PC-3 (cell line): Measurements from ENCODE around the gene FAM83D. TPM values are rescaled to one million over a fixed set of nuclear protein-coding genes. Genes with fewer than 3 reads are reported as not detected.

Source experiments
- ATAC-seq: fragments of 200-7000 bp; cut with Tn5 transposase; 2 replicates; pipeline ENCODE4 v1.9.1; 2020; ENCODE audit warnings: mild to moderate bottlenecking, moderate library complexity
- BruUV-seq: library from RNA; stranded (reverse); fragments of 400-500 nt; replicated peaks from 2 replicates; lab custom pipeline; 2021; lab: Mats Ljungman, UMichigan
- CTCF ChIA-PET: fragments of 300-600 bp; sonication (Branson Sonifier 250); formaldehyde crosslinking; loops from one replicate; lab custom pipeline; 2022; ENCODE audit warnings: antibody characterized with exemption; lab: Charles Lee
- POLR2A ChIA-PET: fragments of 300-600 bp; sonication (Branson Sonifier 250); formaldehyde crosslinking; loops from one replicate; lab custom pipeline; 2022; ENCODE audit warnings: antibody characterized with exemption; ENCODE audit not compliant: unreplicated experiment; lab: Charles Lee
- DNase-seq: peaks from one replicate; pipeline ENCODE4 v3.0.0-alpha.2; 2015
- H2AFZ ChIP-seq: fragments of 300-600 bp; sonication (generic); 2 replicates; pipeline ENCODE4 v1.6.0; 2016; ENCODE audit warnings: antibody characterized with exemption, low read length
- H3F3A ChIP-seq: fragments of 300-600 bp; sonication (generic); one replicate; pipeline ENCODE4 v1.6.0; 2017; ENCODE audit warnings: antibody characterized with exemption, low read length, control low read depth, mild to moderate bottlenecking; ENCODE audit not compliant: unreplicated experiment
- H3K27ac ChIP-seq: fragments of 300-600 bp; sonication (generic); 2 replicates; pipeline ENCODE4 v1.5.1; 2016; ENCODE audit warnings: mild to moderate bottlenecking, low read length
- H3K27me3 ChIP-seq: fragments of 300-600 bp; sonication (generic); 2 replicates; pipeline ENCODE4 v1.6.1; 2016; ENCODE audit warnings: low read length, mixed read lengths
- H3K36me3 ChIP-seq: fragments of 300-600 bp; sonication (generic); 2 replicates; pipeline ENCODE4 v1.6.1; 2016; ENCODE audit warnings: low read depth, mixed run types, low read length, mixed read lengths
- H3K4me1 ChIP-seq: fragments of 300-600 bp; sonication (generic); 2 replicates; pipeline ENCODE4 v1.5.1; 2016; ENCODE audit warnings: low read length; ENCODE audit not compliant: insufficient read depth
- H3K4me2 ChIP-seq: fragments of 300-600 bp; sonication (generic); 2 replicates; pipeline ENCODE4 v1.6.0; 2016; ENCODE audit warnings: low read length
- H3K4me3 ChIP-seq: fragments of 300-600 bp; sonication (generic); 2 replicates; pipeline ENCODE4 v1.5.1; 2016; ENCODE audit warnings: mild to moderate bottlenecking, low read length, mixed read lengths
- H3K79me2 ChIP-seq: fragments of 300-600 bp; sonication (generic); 2 replicates; pipeline ENCODE4 v1.6.1; 2017; ENCODE audit warnings: low read length, mixed read lengths
- H3K9ac ChIP-seq: fragments of 300-600 bp; sonication (generic); 2 replicates; pipeline ENCODE4 v1.6.0; 2016; ENCODE audit warnings: mild to moderate bottlenecking, low read length
- H3K9me2 ChIP-seq: fragments of 300-600 bp; sonication (generic); replicated peaks from 2 replicates; pipeline ENCODE4 v1.6.1; 2016; ENCODE audit warnings: mixed run types, low read length, mixed read lengths
- H3K9me3 ChIP-seq: fragments of 300-600 bp; sonication (generic); 2 replicates; pipeline ENCODE4 v1.6.1; 2016; ENCODE audit warnings: low read length, mixed read lengths
- H4K20me1 ChIP-seq: fragments of 300-600 bp; sonication (generic); 2 replicates; pipeline ENCODE4 v1.6.1; 2016; ENCODE audit warnings: low read length, mixed read lengths
- EZH2 ChIP-seq: fragments of 300-600 bp; sonication (generic); IDR thresholded peaks from one replicate; pipeline ENCODE4 v1.6.1; 2017; ENCODE audit warnings: antibody characterized with exemption, mild to moderate bottlenecking, low read length; ENCODE audit not compliant: unreplicated experiment
- EZH2phosphoT487 ChIP-seq: fragments of 300-600 bp; sonication (generic); IDR thresholded peaks from 2 replicates; pipeline ENCODE4 v1.6.1; 2018; ENCODE audit warnings: mild to moderate bottlenecking, antibody characterized with exemption, low read length, borderline replicate concordance
- intact Hi-C: fragments of 100-400 bp; cut with micrococcal nuclease; formaldehyde crosslinking; loops from 2 replicates; pipeline ENCODE4 v1.9.0; 2023
- total RNA-seq: library from RNA; depleted of rRNA; stranded (reverse); fragments of >200 nt; gene quantifications from 2 replicates; pipeline ENCODE4 v1.2.3, GENCODE V29; 2014
- TF ChIP-seq, protein P1 (sequence below): fragments of 300-600 bp; sonication (generic); conservative IDR thresholded peaks from 2 replicates; pipeline ENCODE4 v1.5.1; 2017; ENCODE audit warnings: antibody characterized with exemption, low read depth, mild to moderate bottlenecking, low read length

The FAM83D gene
- total RNA-seq, 1 experiment from 2014 or later: 69.6 TPM

- no peak overlapping the region for H3K4me3 ChIP-seq
- no TSS peak for BruUV-seq
- peaks cover 12% of the 10 kb centered on the region; the same call in 1 of the 2 replicates for H3K79me2 ChIP-seq
- ChIA-PET CTCF (no interaction called here), POLR2A (interaction anchor here (0.8 kb wide), 1 partner anchor 17 kb away, joined by 7 read pairs; no protein-coding TSS in a partner anchor)
- H3K27me3 ChIP-seq: no peaks in the 10 kb centered on the region
- no peaks in the 10 kb centered on the region for H3F3A ChIP-seq
- DNase-seq (no peak), ATAC-seq (no peak)
- TF ChIP-seq EZH2phosphoT487: no peak
- TF ChIP-seq, protein P1, sequence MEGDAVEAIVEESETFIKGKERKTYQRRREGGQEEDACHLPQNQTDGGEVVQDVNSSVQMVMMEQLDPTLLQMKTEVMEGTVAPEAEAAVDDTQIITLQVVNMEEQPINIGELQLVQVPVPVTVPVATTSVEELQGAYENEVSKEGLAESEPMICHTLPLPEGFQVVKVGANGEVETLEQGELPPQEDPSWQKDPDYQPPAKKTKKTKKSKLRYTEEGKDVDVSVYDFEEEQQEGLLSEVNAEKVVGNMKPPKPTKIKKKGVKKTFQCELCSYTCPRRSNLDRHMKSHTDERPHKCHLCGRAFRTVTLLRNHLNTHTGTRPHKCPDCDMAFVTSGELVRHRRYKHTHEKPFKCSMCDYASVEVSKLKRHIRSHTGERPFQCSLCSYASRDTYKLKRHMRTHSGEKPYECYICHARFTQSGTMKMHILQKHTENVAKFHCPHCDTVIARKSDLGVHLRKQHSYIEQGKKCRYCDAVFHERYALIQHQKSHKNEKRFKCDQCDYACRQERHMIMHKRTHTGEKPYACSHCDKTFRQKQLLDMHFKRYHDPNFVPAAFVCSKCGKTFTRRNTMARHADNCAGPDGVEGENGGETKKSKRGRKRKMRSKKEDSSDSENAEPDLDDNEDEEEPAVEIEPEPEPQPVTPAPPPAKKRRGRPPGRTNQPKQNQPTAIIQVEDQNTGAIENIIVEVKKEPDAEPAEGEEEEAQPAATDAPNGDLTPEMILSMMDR: no peak
- no peak for TF ChIP-seq EZH2
- no peaks in the 10 kb centered on the region for H3K9me2 ChIP-seq
- intact Hi-C loops: no loop called here
- peaks cover 17% of the 10 kb centered on the region for H3K4me1 ChIP-seq
- peaks cover 22% of the 10 kb centered on the region for H3K36me3 ChIP-seq
- H3K4me2 ChIP-seq: no peak overlapping the region
- no peaks in the 10 kb centered on the region for H3K9me3 ChIP-seq
- H2AFZ ChIP-seq: no peak overlapping the region
- no peaks in the 10 kb centered on the region for H4K20me1 ChIP-seq
- no peak overlapping the region for H3K9ac ChIP-seq
- no peak overlapping the region for H3K27ac ChIP-seq
These were observed 53.2 kb downstream of the FAM83D start for GRCh38 chr20:38979434-38979833.

DNA sequence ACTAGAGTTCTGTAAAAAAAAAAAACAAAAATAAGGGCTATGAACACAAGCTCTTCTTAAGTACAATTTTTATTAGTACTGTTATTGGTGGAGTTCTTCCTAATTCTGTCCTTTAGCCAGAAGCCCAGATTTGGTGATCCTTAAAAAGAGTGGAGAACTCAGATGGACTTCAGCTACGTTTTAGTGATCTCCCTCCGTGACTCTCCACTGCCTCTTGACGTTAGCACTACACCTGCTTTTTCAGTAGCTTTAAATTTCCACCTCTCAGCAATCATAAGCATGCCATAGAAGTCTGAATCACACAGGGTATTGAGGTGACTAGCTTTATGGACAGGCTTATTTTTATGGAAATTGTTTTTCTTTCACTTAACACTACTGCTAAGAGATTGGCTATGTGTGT is 53.6 kb downstream of the FAM83D start:
- peaks cover 20% of the 10 kb centered on the region for H3K36me3 ChIP-seq
- peaks cover 12% of the 10 kb centered on the region; the same call in 1 of the 2 replicates for H3K79me2 ChIP-seq
- ATAC-seq (peak; percentile 37), DNase-seq (no peak)
- H3F3A ChIP-seq: no peaks in the 10 kb centered on the region
- TF ChIP-seq, protein P1: no peak
- TF ChIP-seq EZH2: no peak
- no peak for TF ChIP-seq EZH2phosphoT487
- H3K4me3 ChIP-seq: no peak overlapping the region
- CTCF ChIA-PET: no interaction called here
- H3K4me2 ChIP-seq: no peak overlapping the region
- H4K20me1 ChIP-seq: no peaks in the 10 kb centered on the region
- POLR2A ChIA-PET: interaction anchor here (0.8 kb wide), 1 partner anchor 17 kb away, joined by 7 read pairs; no protein-coding TSS in a partner anchor
- no peaks in the 10 kb centered on the region for H3K9me2 ChIP-seq
- no peaks in the 10 kb centered on the region for H3K27me3 ChIP-seq
- H2AFZ ChIP-seq: no peak overlapping the region
- BruUV-seq: no TSS peak
- no peak overlapping the region for H3K27ac ChIP-seq
- intact Hi-C loops: no loop called here
- H3K9ac ChIP-seq: no peak overlapping the region
- H3K9me3 ChIP-seq: no peaks in the 10 kb centered on the region
- peaks cover 21% of the 10 kb centered on the region for H3K4me1 ChIP-seq

GRCh38 chr20:38982291-38982690 is 56.1 kb downstream of the FAM83D start:
- Histone ChIP-seq H3K4me1 (peaks cover 32% of the 10 kb centered on the region), H3K79me2 (peaks cover 12% of the 10 kb centered on the region; the same call in 1 of the 2 replicates), H3K27me3 (no peaks in the 10 kb centered on the region), H3K4me2 (peak overlapping the region; percentile 22), H3K27ac (peak overlapping the region; percentile 81), H3K4me3 (no peak overlapping the region), H3F3A (no peaks in the 10 kb centered on the region), H3K9ac (peak overlapping the region; percentile 40), H3K9me3 (no peaks in the 10 kb centered on the region), H2AFZ (no peak overlapping the region), H3K9me2 (no peaks in the 10 kb centered on the region), H3K36me3 (peaks cover 8% of the 10 kb centered on the region), H4K20me1 (no peaks in the 10 kb centered on the region)
- intact Hi-C loops: loop anchor here (1.0 kb wide), 2 partner anchors 9 to 22 kb away; no protein-coding TSS in a partner anchor
- ChIA-PET CTCF (interaction anchor here (0.7 to 1.0 kb wide), 2 partner anchors 9 to 20 kb away, joined by 4 to 5 read pairs; partner anchors contain the start of gene DHX35), POLR2A (interaction anchor here (0.6 to 1.0 kb wide), 2 partner anchors 9 to 26 kb away, joined by 4 to 5 read pairs; no protein-coding TSS in a partner anchor)
- DNase-seq (peak; percentile 69), ATAC-seq (peak; percentile 87)
- no TSS peak for BruUV-seq
- no peak for TF ChIP-seq EZH2
- TF ChIP-seq EZH2phosphoT487: no peak
- TF ChIP-seq, protein P1: no peak
